WTC11 (cell line): ENCODE data around the gene TLK1.

ENCODE experiments used
- CTCF ChIP-seq: fragments of 200-600 bp; IDR thresholded peaks from 2 replicates; pipeline ENCODE4 v1.8.0; 2022; ENCODE audit warnings: antibody characterized with exemption
- ETV6 ChIP-seq: sonication (generic); formaldehyde crosslinking; IDR thresholded peaks from 2 replicates; pipeline ENCODE4 v1.8.1; 2022; ENCODE audit warnings: mild to moderate bottlenecking, missing genetic modification reagents
- JUN ChIP-seq: sonication (generic); formaldehyde crosslinking; IDR thresholded peaks from 2 replicates; pipeline ENCODE4 v1.8.0; 2023; ENCODE audit warnings: mild to moderate bottlenecking, missing genetic modification reagents
- TF ChIP-seq, protein P1 (sequence below): sonication (generic); formaldehyde crosslinking; IDR thresholded peaks from 2 replicates; pipeline ENCODE4 v1.8.0; 2022; ENCODE audit warnings: mild to moderate bottlenecking, missing genetic modification reagents

DNA sequence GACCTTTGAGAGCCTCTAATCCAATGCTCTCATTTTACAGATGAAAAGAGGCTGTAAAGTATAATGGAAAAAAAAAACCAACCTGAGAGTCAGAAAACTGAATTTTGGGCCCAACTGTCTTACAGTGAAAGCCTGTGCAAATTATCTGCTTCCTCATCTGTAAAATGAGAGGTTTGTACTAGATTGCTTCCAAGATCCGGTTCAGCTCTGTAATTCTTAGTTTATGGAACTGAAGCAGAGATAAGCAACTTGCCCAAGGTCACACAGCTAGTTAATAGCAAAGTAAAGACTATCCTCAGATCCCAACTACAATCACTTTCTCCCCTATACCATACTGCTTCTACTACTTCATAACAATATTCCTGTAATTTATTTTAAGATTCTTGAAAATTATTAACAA, 6.3 kb downstream of the TLK1 start:
- TF ChIP-seq CTCF (no peak), ETV6 (no peak), JUN (CRISPR knock-in tag) (no peak)
- TF ChIP-seq, protein P1, sequence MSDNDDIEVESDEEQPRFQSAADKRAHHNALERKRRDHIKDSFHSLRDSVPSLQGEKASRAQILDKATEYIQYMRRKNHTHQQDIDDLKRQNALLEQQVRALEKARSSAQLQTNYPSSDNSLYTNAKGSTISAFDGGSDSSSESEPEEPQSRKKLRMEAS (CRISPR knock-in tag), result no peak
